HL-60 (cell line): ENCODE results near the gene CHTF18.
"Not testable (repeated sequence)": the region's sequence is repeated elsewhere in the genome, so short reads cannot be mapped to it uniquely, and the experiment has no call there.

Source experiments
- CTCF ChIP-seq: IDR thresholded peaks from one replicate; pipeline ENCODE4 v1.5.1; 2011; ENCODE audit warnings: low read length, control low read depth, inconsistent platforms; ENCODE audit not compliant: insufficient read depth
- POLR2AphosphoS5 ChIP-seq: IDR thresholded peaks from 2 replicates; pipeline ENCODE4 v1.6.1; 2012; ENCODE audit warnings: low read depth
- REST ChIP-seq: IDR thresholded peaks from 2 replicates; pipeline ENCODE4 v1.6.1; 2012; ENCODE audit warnings: low read depth; ENCODE audit not compliant: insufficient replicate concordance
- SPI1 ChIP-seq: IDR thresholded peaks from 2 replicates; pipeline ENCODE4 v1.6.1; 2012; ENCODE audit warnings: low read depth, mild to moderate bottlenecking, borderline replicate concordance

- TF ChIP-seq CTCF, REST, POLR2AphosphoS5, SPI1: not testable (repeated sequence)
Measured at GRCh38 chr16:820044-820408, 31.6 kb downstream of the CHTF18 start.
